ENCODE data around the gene KCNH4.

The KCNH4 gene

DNA sequence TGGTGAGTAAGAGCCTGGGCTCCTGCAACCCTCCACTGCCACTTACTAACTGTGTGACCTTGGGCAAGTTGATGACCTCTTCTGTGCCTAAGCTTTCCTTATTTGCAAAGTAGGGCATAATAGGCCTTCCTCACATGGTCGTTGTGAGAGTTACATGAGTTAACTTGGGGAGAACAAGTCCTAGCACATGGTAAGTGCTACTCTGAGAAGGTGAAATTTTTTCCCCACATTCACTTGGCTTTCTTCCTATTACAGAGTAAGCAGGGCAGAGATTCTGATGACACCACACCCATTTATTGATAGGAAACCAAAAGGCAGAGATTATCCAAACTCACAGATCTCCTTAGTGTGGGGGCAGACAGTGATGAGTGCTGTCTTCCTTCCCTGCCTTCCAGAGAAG, 1.6 kb downstream of the KCNH4 start:
- Histone ChIP-seq H3K9me3 (ENCODE audit: control insufficient read depth, low read length) (no peaks in the 10 kb centered on the region), H3K27ac (ENCODE audit: insufficient read depth, low read depth, low read length, poor library complexity, severe bottlenecking) (no peak overlapping the region), H3K4me3 (ENCODE audit: insufficient read depth, low read depth, low read length) (no peak overlapping the region), H3K36me3 (ENCODE audit: control insufficient read depth, insufficient read depth, low read length) (no peaks in the 10 kb centered on the region), H3K4me1 (ENCODE audit: control insufficient read depth, insufficient read depth, low read length) (peaks cover 6% of the 10 kb centered on the region), H3K27me3 (ENCODE audit: control insufficient read depth, insufficient read depth, low read length, poor library complexity, severe bottlenecking) (peaks cover 62% of the 10 kb centered on the region)
- WGBS, 2 experiments, result 31 to 69% methylated on average over 1 of the region's 1 CpG

DNA sequence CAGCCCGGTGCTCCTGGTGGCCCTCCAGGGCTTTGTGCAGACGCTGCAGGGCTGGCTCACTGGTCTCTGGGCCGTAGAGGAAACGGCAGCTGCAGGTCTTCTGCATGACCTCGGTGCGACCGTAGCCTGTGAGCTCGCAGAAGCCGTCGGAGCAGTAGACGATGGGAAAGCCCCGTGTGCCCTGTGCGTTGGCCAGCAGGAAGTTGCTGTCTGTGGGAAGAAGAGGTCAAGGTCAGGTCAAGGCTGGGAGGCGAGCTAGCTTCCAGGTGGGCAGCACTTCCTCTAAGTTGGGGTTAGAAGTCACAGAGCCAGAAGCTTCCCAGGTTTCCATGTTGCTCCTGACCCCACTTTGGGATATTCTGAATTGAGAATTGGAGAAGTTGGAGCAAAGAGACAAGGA, 2.1 kb downstream of the KCNH4 start:
- Histone ChIP-seq H3K36me3 (ENCODE audit: control insufficient read depth, insufficient read depth, low read length) (no peaks in the 10 kb centered on the region), H3K9me3 (ENCODE audit: control insufficient read depth, low read length) (no peaks in the 10 kb centered on the region), H3K4me3 (ENCODE audit: insufficient read depth, low read depth, low read length) (no peak overlapping the region), H3K27ac (ENCODE audit: insufficient read depth, low read depth, low read length, poor library complexity, severe bottlenecking) (no peak overlapping the region), H3K27me3 (ENCODE audit: control insufficient read depth, insufficient read depth, low read length, poor library complexity, severe bottlenecking) (peaks cover 56% of the 10 kb centered on the region), H3K4me1 (ENCODE audit: control insufficient read depth, insufficient read depth, low read length) (peaks cover 5% of the 10 kb centered on the region)
- 62 to 71% methylated on average over 14 of the region's 14 CpGs for WGBS, 2 experiments

DNA sequence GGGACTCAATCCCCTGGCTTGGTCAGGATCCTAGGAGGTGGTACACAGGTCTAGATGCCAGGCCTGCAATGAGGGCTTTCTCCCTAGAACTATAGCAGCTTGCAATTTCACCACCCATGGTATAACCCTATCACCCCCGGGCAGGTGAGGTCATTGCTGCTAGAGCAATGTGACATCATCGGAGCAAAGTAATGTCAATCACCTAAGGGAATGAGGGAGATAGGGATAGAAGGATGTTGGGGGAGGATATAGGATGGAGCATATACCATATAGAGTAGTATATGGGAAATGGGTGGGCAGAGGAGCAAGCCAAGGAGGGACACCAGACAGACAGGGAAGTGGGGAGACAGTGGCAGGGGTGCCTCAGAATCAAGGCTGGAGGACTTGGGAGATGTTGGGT, 3.3 kb downstream of the KCNH4 start:
- Histone ChIP-seq H3K36me3 (ENCODE audit: control insufficient read depth, insufficient read depth, low read length) (no peaks in the 10 kb centered on the region), H3K4me3 (ENCODE audit: insufficient read depth, low read depth, low read length) (no peak overlapping the region), H3K27me3 (ENCODE audit: control insufficient read depth, insufficient read depth, low read length, poor library complexity, severe bottlenecking) (peaks cover 45% of the 10 kb centered on the region), H3K9me3 (ENCODE audit: control insufficient read depth, low read length) (no peaks in the 10 kb centered on the region), H3K27ac (ENCODE audit: insufficient read depth, low read depth, low read length, poor library complexity, severe bottlenecking) (no peak overlapping the region), H3K4me1 (ENCODE audit: control insufficient read depth, insufficient read depth, low read length) (peaks cover 5% of the 10 kb centered on the region)
- 91 to 93% methylated on average over 2 of the region's 2 CpGs for WGBS, 2 experiments

DNA sequence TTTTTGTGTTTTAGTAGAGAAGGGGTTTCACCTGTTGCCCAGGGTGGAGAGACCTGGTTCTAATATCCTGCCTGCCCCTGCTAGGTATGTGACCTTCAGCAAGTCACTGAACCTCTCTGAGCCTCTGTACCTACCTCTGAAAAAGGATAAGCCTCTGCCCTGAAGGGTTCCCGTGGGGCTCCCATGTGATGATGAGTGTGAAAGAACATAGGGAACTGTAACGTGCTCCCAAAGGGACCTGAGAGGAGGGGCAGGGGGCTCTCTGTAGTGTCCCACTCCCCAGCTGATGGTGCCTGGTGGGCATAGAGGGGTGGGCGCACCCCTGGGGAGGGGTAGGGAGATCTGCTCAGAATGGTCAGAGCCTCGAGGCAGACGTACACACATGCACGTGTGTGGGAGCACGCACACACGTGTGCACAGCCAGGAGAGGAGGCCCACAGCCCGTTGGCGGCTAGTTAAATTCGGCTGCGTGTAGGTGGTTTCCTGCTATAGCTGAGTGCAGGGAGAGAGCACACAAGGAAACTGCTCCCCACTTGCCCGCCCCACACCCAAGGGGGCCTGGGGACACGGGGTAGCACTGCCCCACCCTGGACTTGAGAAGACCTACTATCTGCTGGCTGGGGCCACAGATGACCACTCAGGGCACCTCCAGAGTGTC, 6.7 kb downstream of the KCNH4 start:
- Histone ChIP-seq H3K36me3 (ENCODE audit: control insufficient read depth, insufficient read depth, low read length) (no peaks in the 10 kb centered on the region), H3K4me3 (ENCODE audit: insufficient read depth, low read depth, low read length) (no peak overlapping the region), H3K9me3 (ENCODE audit: control insufficient read depth, low read length) (no peaks in the 10 kb centered on the region), H3K27me3 (ENCODE audit: control insufficient read depth, insufficient read depth, low read length, poor library complexity, severe bottlenecking) (peaks cover 12% of the 10 kb centered on the region), H3K27ac (ENCODE audit: insufficient read depth, low read depth, low read length, poor library complexity, severe bottlenecking) (no peak overlapping the region), H3K4me1 (ENCODE audit: control insufficient read depth, insufficient read depth, low read length) (no peaks in the 10 kb centered on the region)
- WGBS, 2 experiments, result 92% methylated on average over 14 of the region's 14 CpGs

DNA sequence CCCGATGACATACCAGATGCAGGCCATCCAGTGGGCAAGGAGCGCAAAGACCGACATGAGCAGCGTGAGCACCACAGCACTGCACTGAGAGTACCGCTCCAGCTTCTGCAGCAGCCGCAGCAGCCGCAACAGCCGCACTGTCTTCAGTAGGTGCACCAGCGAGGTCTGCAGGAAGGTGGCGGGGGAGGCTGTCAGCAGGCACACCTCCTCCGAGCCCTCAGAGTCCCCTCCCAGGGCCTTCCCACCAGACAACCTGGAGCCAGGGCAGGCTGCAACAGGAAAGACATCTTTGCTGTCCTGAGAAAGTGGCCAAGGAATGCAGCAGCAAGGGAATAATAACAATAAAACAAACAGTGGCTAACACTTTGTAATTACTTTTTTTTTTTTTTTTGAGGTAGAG, 9.1 kb downstream of the KCNH4 start:
- Histone ChIP-seq H3K4me3 (ENCODE audit: insufficient read depth, low read depth, low read length) (no peak overlapping the region), H3K4me1 (ENCODE audit: control insufficient read depth, insufficient read depth, low read length) (no peaks in the 10 kb centered on the region), H3K27ac (ENCODE audit: insufficient read depth, low read depth, low read length, poor library complexity, severe bottlenecking) (no peak overlapping the region), H3K36me3 (ENCODE audit: control insufficient read depth, insufficient read depth, low read length) (no peaks in the 10 kb centered on the region), H3K9me3 (ENCODE audit: control insufficient read depth, low read length) (no peaks in the 10 kb centered on the region), H3K27me3 (ENCODE audit: control insufficient read depth, insufficient read depth, low read length, poor library complexity, severe bottlenecking) (no peaks in the 10 kb centered on the region)
- WGBS, 2 experiments, result 74 to 75% methylated on average over 11 of the region's 11 CpGs

DNA sequence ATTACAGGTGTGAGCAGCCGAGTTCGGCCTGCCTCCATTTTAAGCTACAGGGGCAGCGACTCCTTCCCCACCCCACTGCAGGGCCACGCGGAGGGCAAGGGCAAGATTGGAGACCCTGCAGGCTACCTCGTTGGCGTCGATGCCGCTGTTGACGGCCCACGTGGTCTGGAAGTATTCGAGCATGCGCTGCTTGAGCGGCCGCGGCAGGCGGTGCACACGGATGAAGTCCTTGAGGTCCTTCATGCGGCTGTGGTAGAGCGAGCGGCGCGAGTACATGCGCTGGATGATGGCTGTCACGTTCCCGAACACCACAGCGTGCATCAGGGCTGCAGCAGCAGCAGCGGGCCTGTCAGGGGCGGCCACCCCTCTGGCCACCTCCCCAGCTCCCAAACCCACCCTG, 11.6 kb downstream of the KCNH4 start:
- no peak overlapping the region for H3K27ac ChIP-seq (ENCODE audit: insufficient read depth, low read depth, low read length, poor library complexity, severe bottlenecking)
- no peaks in the 10 kb centered on the region for H3K4me1 ChIP-seq (ENCODE audit: control insufficient read depth, insufficient read depth, low read length)
- H3K4me3 ChIP-seq (ENCODE audit: insufficient read depth, low read depth, low read length), result no peak overlapping the region
- no peaks in the 10 kb centered on the region for H3K36me3 ChIP-seq (ENCODE audit: control insufficient read depth, insufficient read depth, low read length)
- WGBS, 2 experiments, result 94 to 95% methylated on average over 29 of the region's 29 CpGs
- no peaks in the 10 kb centered on the region for H3K27me3 ChIP-seq (ENCODE audit: control insufficient read depth, insufficient read depth, low read length, poor library complexity, severe bottlenecking)
- H3K9me3 ChIP-seq (ENCODE audit: control insufficient read depth, low read length), result no peaks in the 10 kb centered on the region

DNA sequence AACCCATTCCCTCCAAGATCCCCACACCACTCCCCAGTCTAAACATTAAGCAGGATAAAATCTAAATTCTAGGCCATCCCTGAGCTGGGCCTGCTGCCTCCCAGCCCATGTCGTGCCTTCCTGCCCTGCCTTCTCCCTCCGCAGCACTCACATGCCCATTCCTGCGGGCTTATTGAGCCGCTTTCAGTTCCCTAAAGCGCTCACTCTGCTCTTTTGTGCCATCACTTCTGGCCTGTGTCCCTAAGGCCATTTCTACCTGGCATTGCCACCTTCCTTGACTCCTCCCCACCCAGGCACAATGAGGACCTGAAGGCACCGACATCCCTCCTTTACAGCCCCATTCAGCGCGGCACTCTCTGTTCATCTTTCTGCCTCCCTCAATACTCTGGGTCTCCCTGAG, 13.1 kb downstream of the KCNH4 start:
- 92 to 96% methylated on average over 8 of the region's 8 CpGs for WGBS, 2 experiments
- no peak overlapping the region for H3K27ac ChIP-seq (ENCODE audit: insufficient read depth, low read depth, low read length, poor library complexity, severe bottlenecking)

DNA sequence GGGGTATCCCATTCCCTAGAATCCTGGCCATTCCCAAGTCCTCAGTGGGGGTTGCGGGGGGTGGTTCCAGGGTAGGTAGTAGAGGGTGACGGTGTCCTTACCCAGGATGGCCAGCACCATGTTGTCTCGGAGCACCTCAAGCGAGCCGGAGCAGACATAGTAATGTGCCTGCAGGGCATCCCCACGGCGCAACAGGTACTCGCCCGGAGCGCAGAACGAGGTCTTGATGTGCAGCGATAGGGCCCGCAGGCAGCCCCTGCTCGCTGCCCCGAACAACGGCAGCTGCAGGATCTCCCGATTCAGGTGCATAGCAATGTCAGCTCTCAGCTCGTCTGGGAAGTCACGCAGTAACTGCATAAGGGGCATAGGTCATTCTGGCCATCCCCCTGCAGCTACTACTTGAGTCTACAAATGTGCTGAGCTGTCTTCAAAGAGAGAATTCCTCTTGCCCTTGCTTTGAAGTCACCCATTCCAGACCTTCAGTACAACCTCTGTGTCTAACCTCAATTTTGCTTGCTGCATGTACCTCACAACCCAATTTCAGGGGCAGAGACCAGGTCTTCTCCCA, 14.7 kb downstream of the KCNH4 start:
- H3K27me3 ChIP-seq (ENCODE audit: control insufficient read depth, insufficient read depth, low read length, poor library complexity, severe bottlenecking), result no peaks in the 10 kb centered on the region
- 93 to 94% methylated on average over 19 of the region's 19 CpGs for WGBS, 2 experiments
- no peaks in the 10 kb centered on the region for H3K9me3 ChIP-seq (ENCODE audit: control insufficient read depth, low read length)
- H3K4me3 ChIP-seq (ENCODE audit: insufficient read depth, low read depth, low read length), result no peak overlapping the region
- H3K36me3 ChIP-seq (ENCODE audit: control insufficient read depth, insufficient read depth, low read length), result no peaks in the 10 kb centered on the region
- H3K27ac ChIP-seq (ENCODE audit: insufficient read depth, low read depth, low read length, poor library complexity, severe bottlenecking), result no peak overlapping the region
- no peaks in the 10 kb centered on the region for H3K4me1 ChIP-seq (ENCODE audit: control insufficient read depth, insufficient read depth, low read length)

More for the DNA sequence above, 13.1 kb downstream of the KCNH4 start:
- Histone ChIP-seq H3K36me3 (ENCODE audit: control insufficient read depth, insufficient read depth, low read length) (no peaks in the 10 kb centered on the region), H3K27me3 (ENCODE audit: control insufficient read depth, insufficient read depth, low read length, poor library complexity, severe bottlenecking) (no peaks in the 10 kb centered on the region), H3K9me3 (ENCODE audit: control insufficient read depth, low read length) (no peaks in the 10 kb centered on the region), H3K4me3 (ENCODE audit: insufficient read depth, low read depth, low read length) (no peak overlapping the region), H3K4me1 (ENCODE audit: control insufficient read depth, insufficient read depth, low read length) (no peaks in the 10 kb centered on the region)

DNA sequence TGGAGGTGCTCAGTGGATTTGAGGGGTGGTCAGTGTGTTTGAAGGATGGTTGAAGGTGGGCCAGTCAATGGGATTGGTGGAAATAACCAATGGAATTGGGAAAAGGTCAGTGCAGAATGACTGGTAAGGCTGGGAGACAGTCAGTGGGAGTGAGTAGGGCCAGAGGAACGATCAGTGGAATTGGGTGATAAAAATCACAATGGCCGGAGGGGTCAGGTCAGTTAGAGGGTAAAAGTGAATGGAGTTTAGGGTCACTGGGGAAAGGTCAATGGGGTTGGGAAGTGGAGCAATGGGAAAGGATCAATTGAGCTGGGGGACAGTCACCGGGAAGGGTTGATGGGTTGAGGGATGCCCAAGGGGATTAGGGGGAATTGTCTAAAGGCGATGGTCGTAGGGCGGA, 15.2 kb downstream of the KCNH4 start:
- no peaks in the 10 kb centered on the region for H3K9me3 ChIP-seq (ENCODE audit: control insufficient read depth, low read length)
- WGBS, 2 experiments, result 92 to 95% methylated on average over 6 of the region's 6 CpGs
- no peaks in the 10 kb centered on the region for H3K36me3 ChIP-seq (ENCODE audit: control insufficient read depth, insufficient read depth, low read length)
- H3K27me3 ChIP-seq (ENCODE audit: control insufficient read depth, insufficient read depth, low read length, poor library complexity, severe bottlenecking), result no peaks in the 10 kb centered on the region
- H3K27ac ChIP-seq (ENCODE audit: insufficient read depth, low read depth, low read length, poor library complexity, severe bottlenecking), result no peak overlapping the region
- no peaks in the 10 kb centered on the region for H3K4me1 ChIP-seq (ENCODE audit: control insufficient read depth, insufficient read depth, low read length)
- no peak overlapping the region for H3K4me3 ChIP-seq (ENCODE audit: insufficient read depth, low read depth, low read length)

DNA sequence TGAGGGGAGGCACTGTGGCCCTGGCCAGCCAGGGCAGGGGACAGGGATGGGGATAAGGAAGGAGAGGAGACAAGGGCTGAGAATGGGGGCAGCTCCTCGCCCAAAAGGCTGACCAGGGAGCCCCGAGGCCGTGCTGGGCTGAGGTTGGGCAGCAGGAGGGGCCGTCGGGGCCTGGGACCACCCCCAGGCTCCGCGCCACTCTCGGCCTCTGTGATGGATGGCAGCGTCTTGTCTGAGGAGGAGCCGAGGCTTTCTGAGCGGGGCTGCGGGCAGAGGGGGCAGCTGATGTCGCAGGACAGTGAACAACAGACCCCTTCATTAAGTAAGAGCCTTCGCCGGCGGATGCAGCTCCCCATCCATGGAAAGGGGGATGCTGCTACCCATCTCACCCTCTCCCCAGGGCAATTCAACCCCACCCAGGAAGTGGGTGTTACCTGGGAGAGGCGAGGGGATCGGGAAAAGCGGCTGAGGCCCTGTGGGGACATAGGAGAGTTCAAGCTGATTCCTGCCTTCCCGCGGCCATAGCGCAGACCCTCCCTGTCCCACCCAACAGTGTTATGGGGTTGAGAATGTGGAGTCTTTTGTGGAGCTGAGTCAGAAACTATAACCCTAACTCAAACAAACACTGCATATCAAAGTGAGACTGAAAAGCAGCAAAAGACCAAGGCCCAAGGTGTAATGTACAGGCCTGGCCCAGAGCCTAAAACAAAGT, 17.1 kb downstream of the KCNH4 start:
- H3K27ac ChIP-seq (ENCODE audit: insufficient read depth, low read depth, low read length, poor library complexity, severe bottlenecking), result no peak overlapping the region
- H3K4me3 ChIP-seq (ENCODE audit: insufficient read depth, low read depth, low read length), result no peak overlapping the region
- H3K4me1 ChIP-seq (ENCODE audit: control insufficient read depth, insufficient read depth, low read length), result no peaks in the 10 kb centered on the region
- H3K36me3 ChIP-seq (ENCODE audit: control insufficient read depth, insufficient read depth, low read length), result no peaks in the 10 kb centered on the region
- 86 to 89% methylated on average over 21 to 22 of the region's 22 CpGs for WGBS, 2 experiments
- no peaks in the 10 kb centered on the region for H3K27me3 ChIP-seq (ENCODE audit: control insufficient read depth, insufficient read depth, low read length, poor library complexity, severe bottlenecking)
- H3K9me3 ChIP-seq (ENCODE audit: control insufficient read depth, low read length), result no peaks in the 10 kb centered on the region

Data from ectodermal cell (in vitro differentiated cells).